ENCODE data around the gene MLLT6. TPM values are rescaled to one million over a fixed set of nuclear protein-coding genes. Genes with fewer than 3 reads are reported as not detected.

The MLLT6 gene
- total and polyA plus RNA-seq, 10 of the 15 experiments (the other 5 are each of a cell fraction or from before 2014, with no cell fraction given): 4.8 to 105 (median 36.3) TPM

DNA sequence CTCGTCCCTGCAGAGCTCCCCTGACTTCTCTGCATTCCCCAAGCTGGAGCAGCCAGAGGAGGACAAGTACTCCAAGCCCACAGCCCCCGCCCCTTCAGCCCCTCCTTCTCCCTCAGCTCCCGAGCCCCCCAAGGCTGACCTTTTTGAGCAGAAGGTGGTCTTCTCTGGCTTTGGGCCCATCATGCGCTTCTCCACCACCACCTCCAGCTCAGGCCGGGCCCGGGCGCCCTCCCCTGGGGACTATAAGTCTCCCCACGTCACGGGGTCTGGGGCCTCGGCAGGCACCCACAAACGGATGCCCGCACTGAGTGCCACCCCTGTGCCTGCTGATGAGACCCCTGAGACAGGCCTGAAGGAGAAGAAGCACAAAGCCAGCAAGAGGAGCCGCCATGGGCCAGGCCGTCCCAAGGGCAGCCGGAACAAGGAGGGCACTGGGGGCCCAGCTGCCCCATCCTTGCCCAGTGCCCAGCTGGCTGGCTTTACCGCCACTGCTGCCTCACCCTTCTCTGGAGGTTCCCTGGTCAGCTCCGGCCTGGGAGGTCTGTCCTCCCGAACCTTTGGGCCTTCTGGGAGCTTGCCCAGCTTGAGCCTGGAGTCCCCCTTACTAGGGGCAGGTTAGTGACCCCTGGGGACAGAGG lies 11.4 kb downstream of the MLLT6 start:
- no peak for FAIRE-seq

More for the DNA sequence above, 11.4 kb downstream of the MLLT6 start:
- H2AFZ ChIP-seq (ENCODE audit: control insufficient read depth, low read depth, low read length): no peak overlapping the region
- H3K4me1 ChIP-seq (ENCODE audit: control insufficient read depth, insufficient read depth, low read length): peaks cover 10% of the 10 kb centered on the region
- TF ChIP-seq TBL1XR1 (IDR thresholded peaks at IDR 0.05; ENCODE audit: low read depth, low read length) (no peak), PML (IDR thresholded peaks at IDR 0.05; ENCODE audit: low read length) (no peak), BMI1 (IDR thresholded peaks at IDR 0.05; ENCODE audit: borderline replicate concordance) (no peak), TCF3 (IDR thresholded peaks at IDR 0.05; ENCODE audit: borderline replicate concordance, insufficient read depth, low read depth, low read length) (no peak), SMARCA5 (IDR thresholded peaks at IDR 0.05) (no peak), IKZF2 (IDR thresholded peaks at IDR 0.05) (no peak), SIN3A (IDR thresholded peaks at IDR 0.05; ENCODE audit: low read depth, low read length) (no peak), TAF1 (IDR thresholded peaks at IDR 0.05; ENCODE audit: borderline replicate concordance, low read depth, low read length) (no peak), MTA3 (IDR thresholded peaks at IDR 0.05; ENCODE audit: borderline replicate concordance, low read length) (no peak), KDM1A (IDR thresholded peaks at IDR 0.05; ENCODE audit: borderline replicate concordance) (no peak), MYB (IDR thresholded peaks at IDR 0.05; ENCODE audit: borderline replicate concordance, low read depth, low read length) (no peak), HCFC1 (IDR thresholded peaks at IDR 0.05; ENCODE audit: low read length) (no peak), SREBF2 (IDR thresholded peaks at IDR 0.05; ENCODE audit: low read length) (no peak)
- TF ChIP-seq, protein P1, sequence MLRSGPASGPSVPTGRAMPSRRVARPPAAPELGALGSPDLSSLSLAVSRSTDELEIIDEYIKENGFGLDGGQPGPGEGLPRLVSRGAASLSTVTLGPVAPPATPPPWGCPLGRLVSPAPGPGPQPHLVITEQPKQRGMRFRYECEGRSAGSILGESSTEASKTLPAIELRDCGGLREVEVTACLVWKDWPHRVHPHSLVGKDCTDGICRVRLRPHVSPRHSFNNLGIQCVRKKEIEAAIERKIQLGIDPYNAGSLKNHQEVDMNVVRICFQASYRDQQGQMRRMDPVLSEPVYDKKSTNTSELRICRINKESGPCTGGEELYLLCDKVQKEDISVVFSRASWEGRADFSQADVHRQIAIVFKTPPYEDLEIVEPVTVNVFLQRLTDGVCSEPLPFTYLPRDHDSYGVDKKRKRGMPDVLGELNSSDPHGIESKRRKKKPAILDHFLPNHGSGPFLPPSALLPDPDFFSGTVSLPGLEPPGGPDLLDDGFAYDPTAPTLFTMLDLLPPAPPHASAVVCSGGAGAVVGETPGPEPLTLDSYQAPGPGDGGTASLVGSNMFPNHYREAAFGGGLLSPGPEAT (IDR thresholded peaks at IDR 0.05; ENCODE audit: low read depth): no peak
- TF ChIP-seq, protein P2, sequence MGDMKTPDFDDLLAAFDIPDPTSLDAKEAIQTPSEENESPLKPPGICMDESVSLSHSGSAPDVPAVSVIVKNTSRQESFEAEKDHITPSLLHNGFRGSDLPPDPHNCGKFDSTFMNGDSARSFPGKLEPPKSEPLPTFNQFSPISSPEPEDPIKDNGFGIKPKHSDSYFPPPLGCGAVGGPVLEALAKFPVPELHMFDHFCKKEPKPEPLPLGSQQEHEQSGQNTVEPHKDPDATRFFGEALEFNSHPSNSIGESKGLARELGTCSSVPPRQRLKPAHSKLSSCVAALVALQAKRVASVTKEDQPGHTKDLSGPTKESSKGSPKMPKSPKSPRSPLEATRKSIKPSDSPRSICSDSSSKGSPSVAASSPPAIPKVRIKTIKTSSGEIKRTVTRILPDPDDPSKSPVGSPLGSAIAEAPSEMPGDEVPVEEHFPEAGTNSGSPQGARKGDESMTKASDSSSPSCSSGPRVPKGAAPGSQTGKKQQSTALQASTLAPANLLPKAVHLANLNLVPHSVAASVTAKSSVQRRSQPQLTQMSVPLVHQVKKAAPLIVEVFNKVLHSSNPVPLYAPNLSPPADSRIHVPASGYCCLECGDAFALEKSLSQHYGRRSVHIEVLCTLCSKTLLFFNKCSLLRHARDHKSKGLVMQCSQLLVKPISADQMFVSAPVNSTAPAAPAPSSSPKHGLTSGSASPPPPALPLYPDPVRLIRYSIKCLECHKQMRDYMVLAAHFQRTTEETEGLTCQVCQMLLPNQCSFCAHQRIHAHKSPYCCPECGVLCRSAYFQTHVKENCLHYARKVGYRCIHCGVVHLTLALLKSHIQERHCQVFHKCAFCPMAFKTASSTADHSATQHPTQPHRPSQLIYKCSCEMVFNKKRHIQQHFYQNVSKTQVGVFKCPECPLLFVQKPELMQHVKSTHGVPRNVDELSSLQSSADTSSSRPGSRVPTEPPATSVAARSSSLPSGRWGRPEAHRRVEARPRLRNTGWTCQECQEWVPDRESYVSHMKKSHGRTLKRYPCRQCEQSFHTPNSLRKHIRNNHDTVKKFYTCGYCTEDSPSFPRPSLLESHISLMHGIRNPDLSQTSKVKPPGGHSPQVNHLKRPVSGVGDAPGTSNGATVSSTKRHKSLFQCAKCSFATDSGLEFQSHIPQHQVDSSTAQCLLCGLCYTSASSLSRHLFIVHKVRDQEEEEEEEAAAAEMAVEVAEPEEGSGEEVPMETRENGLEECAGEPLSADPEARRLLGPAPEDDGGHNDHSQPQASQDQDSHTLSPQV (IDR thresholded peaks at IDR 0.05): no peak
- TF ChIP-seq, protein P3, sequence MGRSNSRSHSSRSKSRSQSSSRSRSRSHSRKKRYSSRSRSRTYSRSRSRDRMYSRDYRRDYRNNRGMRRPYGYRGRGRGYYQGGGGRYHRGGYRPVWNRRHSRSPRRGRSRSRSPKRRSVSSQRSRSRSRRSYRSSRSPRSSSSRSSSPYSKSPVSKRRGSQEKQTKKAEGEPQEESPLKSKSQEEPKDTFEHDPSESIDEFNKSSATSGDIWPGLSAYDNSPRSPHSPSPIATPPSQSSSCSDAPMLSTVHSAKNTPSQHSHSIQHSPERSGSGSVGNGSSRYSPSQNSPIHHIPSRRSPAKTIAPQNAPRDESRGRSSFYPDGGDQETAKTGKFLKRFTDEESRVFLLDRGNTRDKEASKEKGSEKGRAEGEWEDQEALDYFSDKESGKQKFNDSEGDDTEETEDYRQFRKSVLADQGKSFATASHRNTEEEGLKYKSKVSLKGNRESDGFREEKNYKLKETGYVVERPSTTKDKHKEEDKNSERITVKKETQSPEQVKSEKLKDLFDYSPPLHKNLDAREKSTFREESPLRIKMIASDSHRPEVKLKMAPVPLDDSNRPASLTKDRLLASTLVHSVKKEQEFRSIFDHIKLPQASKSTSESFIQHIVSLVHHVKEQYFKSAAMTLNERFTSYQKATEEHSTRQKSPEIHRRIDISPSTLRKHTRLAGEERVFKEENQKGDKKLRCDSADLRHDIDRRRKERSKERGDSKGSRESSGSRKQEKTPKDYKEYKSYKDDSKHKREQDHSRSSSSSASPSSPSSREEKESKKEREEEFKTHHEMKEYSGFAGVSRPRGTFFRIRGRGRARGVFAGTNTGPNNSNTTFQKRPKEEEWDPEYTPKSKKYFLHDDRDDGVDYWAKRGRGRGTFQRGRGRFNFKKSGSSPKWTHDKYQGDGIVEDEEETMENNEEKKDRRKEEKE (IDR thresholded peaks at IDR 0.05): no peak
- no peak overlapping the region for H3K4me2 ChIP-seq (ENCODE audit: control insufficient read depth, insufficient read depth)
- no peaks in the 10 kb centered on the region for H4K20me1 ChIP-seq (ENCODE audit: control insufficient read depth, insufficient read depth)
- SMC1A ChIA-PET (ENCODE audit: uncharacterized antibody, unreplicated experiment): interaction anchor here (1.0 kb wide), 1 partner anchor 39 kb away, joined by 3 read pairs; no protein-coding TSS in a partner anchor
- intact Hi-C loops (cut with micrococcal nuclease; ENCODE audit: unreplicated experiment) (no loop called here), in situ Hi-C loops (cut with MboI) (no loop called here)
- POLR2A ChIA-PET: no interaction called here
- RAD21 ChIA-PET (ENCODE audit: unreplicated experiment): no interaction called here
- CTCF ChIA-PET: interaction anchor here (0.6 to 2.8 kb wide), 3 partner anchors 19 to 158 kb away, joined by 3 to 11 read pairs (median 3); no protein-coding TSS in a partner anchor
- no peak overlapping the region for H3K27ac ChIP-seq (ENCODE audit: control insufficient read depth, insufficient read depth)
- H3K9me3 ChIP-seq (replicated peaks; ENCODE audit: control insufficient read depth, insufficient read depth, low read length): no peaks in the 10 kb centered on the region
- DNase-seq (ENCODE audit: low read depth, low spot score): no peak
- H3K9ac ChIP-seq (ENCODE audit: control insufficient read depth, insufficient read depth, low read length): no peak overlapping the region
- H3K36me3 ChIP-seq (ENCODE audit: control insufficient read depth in 2 of 2, insufficient read depth in 2 of 2, low read length in 1 of 2): peaks cover 11 to 14% of the 10 kb centered on the region in 2 experiments
- TSS peak; percentile 56 for BruUV-seq (replicated peaks)
- H3K4me3 ChIP-seq: no peak overlapping the region
- 95% methylated on average over 16 of the region's 18 CpGs for WGBS (ENCODE audit: insufficient coverage, insufficient replicate concordance, low lambda C conversion rate, missing lambda C conversion rate)
- ATAC-seq: no peak
- no peaks in the 10 kb centered on the region for H3K27me3 ChIP-seq (replicated peaks in 1 of 2; ENCODE audit: control insufficient read depth in 2 of 2, insufficient read depth in 2 of 2, low read length in 1 of 2)
- no peaks in the 10 kb centered on the region for H3K79me2 ChIP-seq (ENCODE audit: control insufficient read depth, insufficient read depth, low read length)
